Gastrocnemius medialis (tissue), 4 donors: ENCODE measurements around the gene GSK3A. TPM values are rescaled to one million over a fixed set of nuclear protein-coding genes. Genes with fewer than 3 reads are reported as not detected.

ENCODE experiments used
- ATAC-seq, 2 donors: fragments of 150-250 bp; one replicate each; pipeline ENCODE4 v1.9.1; 2016
- DNase-seq, 2 donors: peaks; one replicate each; pipeline ENCODE4 v3.0.0-alpha.2; 2019
- H3K27ac ChIP-seq, 4 donors: fragments of 200-600 bp; sonication (generic); 1 replicate in 1 of 4; 2 replicates in 3 of 4; pipeline ENCODE4 v1.5.1; 2016 to 2018; ENCODE audit warnings: mild to moderate bottlenecking in 2 of 4, moderate library complexity in 1 of 4
- H3K27me3 ChIP-seq, 3 donors: fragments of 200-600 bp; sonication (generic) in 2 of 3; 1 replicate in 1 of 3; 2 replicates in 2 of 3; pipeline versions ENCODE4 v1.5.1 to v1.6.0; 2016 to 2019; ENCODE audit warnings: mild to moderate bottlenecking in 1 of 3, moderate library complexity in 1 of 3
- H3K36me3 ChIP-seq, 2 donors: fragments of 200-600 bp; sonication (generic) in 1 of 2; one replicate each; pipeline ENCODE4 v1.5.1; 2017 to 2018
- H3K4me1 ChIP-seq, 2 donors: fragments of 200-600 bp; sonication (generic) in 1 of 2; one replicate each; pipeline ENCODE4 v1.5.1; 2016 to 2017; ENCODE audit warnings: mild to moderate bottlenecking in 2 of 2
- H3K4me3 ChIP-seq, 4 donors: fragments of 200-600 bp; sonication (generic) in 3 of 4; 1 replicate in 1 of 4; 2 replicates in 3 of 4; pipeline ENCODE4 v1.5.1; 2016 to 2019; ENCODE audit warnings: mild to moderate bottlenecking in 2 of 4
- H3K9me3 ChIP-seq, 3 donors: fragments of 200-600 bp; sonication (generic) in 2 of 3; 1 replicate in 1 of 3; 2 replicates in 2 of 3; pipeline ENCODE4 v1.5.1; 2016 to 2019
- CTCF ChIP-seq, 5 experiments: fragments of 450-650 bp in 3 of 5; fragments of 200-600 bp in 2 of 5; sonication (generic) in 2 of 5; IDR thresholded peaks in 4 of 5; conservative IDR thresholded peaks in 1 of 5; 1 replicate in 4 of 5; 2 replicates in 1 of 5; pipeline ENCODE4 v1.5.1; 2016 to 2019; ENCODE audit warnings: antibody characterized with exemption in 5 of 5, mild to moderate bottlenecking in 3 of 5, moderate library complexity in 3 of 5
- POLR2A ChIP-seq, 2 donors: fragments of 450-650 bp; IDR thresholded peaks; one replicate each; pipeline ENCODE4 v1.6.1; 2017; ENCODE audit warnings: antibody characterized with exemption in 2 of 2, mild to moderate bottlenecking in 2 of 2, moderate library complexity in 2 of 2
- in situ Hi-C, 4 donors: fragments of 200-750 bp; cut with MboI; loops; one replicate each; pipeline versions ENCODE4 v1.15.0 to v1.8.0; 2017; ENCODE audit warnings: low sequenced_read_pairs in 4 of 4
- intact Hi-C: fragments of 100-400 bp; cut with DNase I; formaldehyde crosslinking; loops from one replicate; pipeline ENCODE4 v1.15.1; 2023; ENCODE audit warnings: low total_unique reads
- total RNA-seq, 4 donors: library from RNA; depleted of rRNA; stranded (reverse); fragments of >200 nt; gene quantifications; one replicate each; pipeline versions ENCODE4 v1.1.0 to v1.2.3, GENCODE V29; 2016

GSK3A gene
- total RNA-seq, result 10 to 100 TPM; 24.2 to 48.0 (median 40.1) TPM

GRCh38 chr19:42242512-42243409 is at the start of gene GSK3A:
Gene GSK3A (minus strand): TSS chr19:42242602. CDS start chr19:42242465, 137 bp downstream.
- in situ Hi-C loops, result loop anchor here in 2 of 4 donors (5.0 to 10.0 kb wide), 2 partner anchors 45 to 82 kb away; partner anchors contain the start of gene MEGF8 (in 1 of the 2)
- intact Hi-C loops, result loop anchor here (1.0 to 10.0 kb wide), 4 partner anchors 22 to 288 kb away; partner anchors contain the start of genes CNFN, RABAC1 and ZNF526
- no peaks in the 10 kb centered on the region for H3K27me3 ChIP-seq
- H3K36me3 ChIP-seq, result peaks cover 0 to 17% of the 10 kb centered on the region in 2 donors
- H3K4me1 ChIP-seq, result peaks cover 36 to 39% of the 10 kb centered on the region in 2 donors
- ATAC-seq (peak; percentile 81 to 87), DNase-seq (peak; percentile 98 to 99)
- peak within 1 kb of the TSS; percentile 64 to 82 (median 76) for H3K4me3 ChIP-seq
- no peaks in the 10 kb centered on the region for H3K9me3 ChIP-seq
- peak within 1 kb of the TSS; percentile 86 to 95 (median 87) for H3K27ac ChIP-seq
- TF ChIP-seq POLR2A (IDR thresholded peaks at IDR 0.05) (peak; percentile 90 to 92), CTCF (IDR thresholded peaks at IDR 0.05 in 4 of 5, conservative IDR thresholded peaks at IDR 0.05 in 1 of 5) (peak in 1 of 5 experiments; percentile 17)

DNA sequence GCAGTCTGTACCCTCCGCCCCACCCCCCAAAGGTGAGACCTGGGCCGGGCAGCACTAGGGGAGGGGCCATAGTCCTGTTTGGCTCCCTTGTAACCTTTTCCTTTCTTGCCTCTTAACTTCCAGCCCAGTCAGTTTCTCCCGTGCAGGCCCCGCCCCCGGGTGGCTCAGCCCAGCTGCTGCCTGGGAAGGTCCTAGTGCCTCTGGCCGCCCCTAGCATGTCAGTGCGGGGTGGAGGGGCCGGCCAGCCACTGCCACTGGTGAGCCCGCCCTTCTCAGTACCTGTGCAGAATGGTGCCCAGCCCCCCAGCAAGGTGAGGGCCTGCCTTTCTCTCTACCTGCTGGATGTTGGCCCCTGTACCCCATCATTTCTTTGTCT is 49.0 kb upstream of the GSK3A start:
- DNase-seq (no peak), ATAC-seq (no peak)
- peaks cover 0 to 84% of the 10 kb centered on the region in 2 donors for H3K36me3 ChIP-seq
- H3K4me1 ChIP-seq, result peaks cover 3 to 4% of the 10 kb centered on the region in 2 donors
- no peak overlapping the region for H3K4me3 ChIP-seq
- in situ Hi-C loops, result no loop called here
- no peak overlapping the region for H3K27ac ChIP-seq
- intact Hi-C loops, result no loop called here
- TF ChIP-seq POLR2A (IDR thresholded peaks at IDR 0.05), result no peak
- TF ChIP-seq CTCF (IDR thresholded peaks at IDR 0.05 in 4 of 5, conservative IDR thresholded peaks at IDR 0.05 in 1 of 5), result no peak
- H3K27me3 ChIP-seq, result no peaks in the 10 kb centered on the region
- no peaks in the 10 kb centered on the region for H3K9me3 ChIP-seq

DNA sequence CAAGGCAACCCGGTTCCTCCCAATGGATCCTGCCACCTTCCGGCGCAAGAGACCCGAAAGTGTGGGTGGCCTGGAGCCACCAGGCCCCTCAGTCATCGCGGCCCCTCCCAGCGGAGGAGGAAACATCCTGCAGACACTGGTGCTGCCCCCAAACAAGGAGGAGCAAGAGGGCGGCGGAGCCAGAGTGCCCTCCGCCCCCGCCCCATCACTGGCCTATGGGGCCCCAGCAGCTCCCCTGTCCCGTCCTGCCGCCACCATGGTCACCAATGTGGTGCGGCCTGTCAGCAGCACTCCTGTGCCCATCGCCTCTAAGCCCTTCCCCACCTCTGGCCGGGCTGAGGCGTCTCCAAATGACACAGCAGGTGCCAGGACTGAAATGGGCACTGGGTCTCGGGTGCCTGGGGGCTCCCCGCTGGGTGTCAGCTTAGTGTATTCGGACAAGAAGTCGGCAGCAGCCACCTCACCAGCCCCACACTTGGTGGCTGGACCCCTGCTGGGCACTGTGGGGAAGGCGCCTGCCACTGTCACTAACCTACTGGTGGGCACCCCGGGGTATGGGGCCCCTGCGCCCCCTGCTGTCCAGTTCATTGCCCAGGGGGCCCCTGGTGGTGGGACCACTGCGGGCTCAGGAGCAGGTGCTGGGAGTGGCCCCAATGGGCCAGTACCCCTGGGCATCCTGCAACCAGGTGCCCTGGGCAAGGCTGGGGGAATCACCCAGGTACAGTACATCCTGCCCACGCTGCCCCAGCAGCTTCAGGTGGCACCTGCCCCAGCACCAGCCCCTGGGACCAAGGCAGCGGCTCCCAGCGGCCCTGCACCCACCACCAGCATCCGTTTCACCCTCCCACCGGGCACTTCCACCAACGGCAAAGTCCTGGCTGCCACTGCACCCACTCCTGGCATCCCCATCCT is 48.4 kb upstream of the GSK3A start:
- no peak for DNase-seq
- ATAC-seq, result no peak
- peaks cover 9 to 10% of the 10 kb centered on the region in 2 donors for H3K4me1 ChIP-seq
- H3K27ac ChIP-seq, result no peak overlapping the region
- intact Hi-C loops (no loop called here), in situ Hi-C loops (no loop called here)
- TF ChIP-seq CTCF (IDR thresholded peaks at IDR 0.05 in 4 of 5, conservative IDR thresholded peaks at IDR 0.05 in 1 of 5) (peak in 4 of 5 experiments; percentile 8 to 38 (median 30)), POLR2A (IDR thresholded peaks at IDR 0.05) (no peak)
- H3K36me3 ChIP-seq, result peaks cover 0 to 84% of the 10 kb centered on the region in 2 donors
- no peaks in the 10 kb centered on the region for H3K27me3 ChIP-seq
- H3K9me3 ChIP-seq, result no peaks in the 10 kb centered on the region
- no peak overlapping the region for H3K4me3 ChIP-seq

DNA sequence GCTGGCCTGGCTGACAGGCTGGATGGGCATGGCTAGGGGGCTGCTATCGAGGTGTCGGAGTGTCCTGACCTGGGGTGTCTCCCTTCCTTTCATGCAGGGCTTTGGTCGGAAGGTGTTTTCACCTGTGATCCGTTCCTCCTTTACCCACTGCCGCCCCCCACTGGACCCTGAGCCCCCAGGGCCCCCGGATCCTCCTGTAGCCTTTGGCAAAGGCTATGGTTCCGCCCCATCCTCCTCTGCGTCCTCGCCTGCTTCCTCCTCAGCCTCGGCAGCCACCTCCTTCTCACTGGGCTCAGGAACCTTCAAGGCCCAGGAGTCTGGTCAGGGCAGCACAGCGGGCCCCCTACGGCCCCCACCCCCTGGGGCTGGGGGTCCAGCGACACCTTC is 47.7 kb upstream of the GSK3A start:
- Histone ChIP-seq H3K27me3 (no peaks in the 10 kb centered on the region), H3K36me3 (peaks cover 0 to 79% of the 10 kb centered on the region in 2 donors), H3K9me3 (no peaks in the 10 kb centered on the region), H3K27ac (no peak overlapping the region), H3K4me1 (peaks cover 16 to 17% of the 10 kb centered on the region in 2 donors), H3K4me3 (no peak overlapping the region)
- in situ Hi-C loops, result no loop called here
- TF ChIP-seq POLR2A (IDR thresholded peaks at IDR 0.05) (no peak), CTCF (IDR thresholded peaks at IDR 0.05 in 4 of 5, conservative IDR thresholded peaks at IDR 0.05 in 1 of 5) (no peak)
- no peak for ATAC-seq
- intact Hi-C loops, result no loop called here
- DNase-seq, result no peak
